H9 (cell line): ENCODE data around the gene TMEM185B. TPM values are rescaled to one million over a fixed set of nuclear protein-coding genes. Genes with fewer than 3 reads are reported as not detected.

Experiments used
- DNase-seq: peaks from one replicate; pipeline ENCODE4 v3.0.0-alpha.2; 2017
- H2AFZ ChIP-seq: one replicate; pipeline ENCODE4 v1.6.1; 2013; ENCODE audit warnings: mild to moderate bottlenecking, low read length, control low read depth, moderate library complexity
- H2AK5ac ChIP-seq: 2 replicates; pipeline ENCODE4 v1.6.1; 2013; ENCODE audit warnings: low read length, control low read depth, mixed read lengths; ENCODE audit not compliant: insufficient read length
- H2BK120ac ChIP-seq: one replicate; pipeline ENCODE4 v1.6.1; 2013; ENCODE audit warnings: low read depth, mild to moderate bottlenecking, low read length, control low read depth, inconsistent platforms; ENCODE audit not compliant: poor library complexity, severe bottlenecking
- H2BK12ac ChIP-seq: 2 replicates; pipeline ENCODE4 v1.6.1; 2013; ENCODE audit warnings: low read length, control low read depth, mixed read lengths, low read depth; ENCODE audit not compliant: insufficient read length
- H2BK15ac ChIP-seq: 2 replicates; pipeline ENCODE4 v1.6.1; 2013; ENCODE audit warnings: low read depth, low read length, control low read depth
- H2BK20ac ChIP-seq: one replicate; pipeline ENCODE4 v1.6.1; 2013; ENCODE audit warnings: low read depth, mild to moderate bottlenecking, low read length, control low read depth, inconsistent platforms; ENCODE audit not compliant: poor library complexity, severe bottlenecking
- H2BK5ac ChIP-seq: 2 replicates; pipeline ENCODE4 v1.6.1; 2013; ENCODE audit warnings: low read length, control low read depth, mixed read lengths; ENCODE audit not compliant: insufficient read length
- H3K14ac ChIP-seq: 2 replicates; pipeline ENCODE4 v1.6.1; 2013; ENCODE audit warnings: low read length, control low read depth; ENCODE audit not compliant: insufficient read depth
- H3K18ac ChIP-seq: 2 replicates; pipeline ENCODE4 v1.6.1; 2013; ENCODE audit warnings: low read depth, mild to moderate bottlenecking, mixed read lengths, low read length, control low read depth; ENCODE audit not compliant: insufficient read length
- H3K23ac ChIP-seq: 2 replicates; pipeline ENCODE4 v1.6.1; 2013; ENCODE audit warnings: low read length, control low read depth, mixed read lengths, low read depth; ENCODE audit not compliant: insufficient read length
- H3K23me2 ChIP-seq: 2 replicates; pipeline ENCODE4 v1.6.1; 2013; ENCODE audit warnings: low read depth, mild to moderate bottlenecking, mixed read lengths, low read length, control low read depth; ENCODE audit not compliant: insufficient read length, poor library complexity, severe bottlenecking
- H3K27ac ChIP-seq: 2 replicates; pipeline ENCODE4 v1.5.1; 2013; ENCODE audit warnings: low read length, control low read depth, mixed read lengths, low read depth; ENCODE audit not compliant: insufficient read length
- H3K27me3 ChIP-seq: 2 replicates; pipeline ENCODE4 v1.6.1; 2013; ENCODE audit warnings: low read length, control low read depth, inconsistent platforms; ENCODE audit not compliant: insufficient read depth
- H3K4ac ChIP-seq: 2 replicates; pipeline ENCODE4 v1.6.1; 2013; ENCODE audit warnings: low read depth, mild to moderate bottlenecking, control low read depth, inconsistent platforms, low read length, moderate library complexity
- H3K4me1 ChIP-seq: 2 replicates; pipeline ENCODE4 v1.6.1; 2013; ENCODE audit warnings: low read length, control low read depth, inconsistent platforms; ENCODE audit not compliant: insufficient read depth
- H3K4me2 ChIP-seq: 2 replicates; pipeline ENCODE4 v1.6.1; 2013; ENCODE audit warnings: low read length, control low read depth, mixed read lengths; ENCODE audit not compliant: insufficient read length, insufficient read depth
- H3K56ac ChIP-seq: 2 replicates; pipeline ENCODE4 v1.6.1; 2013; ENCODE audit warnings: low read depth, mild to moderate bottlenecking, mixed read lengths, low read length, control low read depth; ENCODE audit not compliant: insufficient read length
- H3K79me1 ChIP-seq: 2 replicates; pipeline ENCODE4 v1.6.1; 2013; ENCODE audit warnings: low read depth, mild to moderate bottlenecking, moderate library complexity, low read length, control low read depth, inconsistent platforms; ENCODE audit not compliant: insufficient read depth, poor library complexity, severe bottlenecking
- H3K79me2 ChIP-seq: 2 replicates; pipeline ENCODE4 v1.6.1; 2013; ENCODE audit warnings: low read length, control low read depth, inconsistent platforms; ENCODE audit not compliant: insufficient read depth
- H3K9ac ChIP-seq: 2 replicates; pipeline ENCODE4 v1.6.1; 2013; ENCODE audit warnings: low read length, control low read depth, mixed read lengths; ENCODE audit not compliant: insufficient read length; ENCODE audit errors: extremely low read depth
- H3K9me3 ChIP-seq: one replicate; pipeline ENCODE4 v1.6.1; 2013; ENCODE audit warnings: low read depth, low read length, inconsistent platforms; ENCODE audit not compliant: control insufficient read depth
- H3T11ph ChIP-seq: one replicate; pipeline ENCODE4 v1.6.1; 2013; ENCODE audit warnings: mild to moderate bottlenecking, low read length, control low read depth, inconsistent platforms
- H4K20me1 ChIP-seq: one replicate; pipeline ENCODE4 v1.6.1; 2013; ENCODE audit not compliant: control insufficient read depth, insufficient read length, insufficient read depth
- H4K5ac ChIP-seq: 2 replicates; pipeline ENCODE4 v1.6.1; 2013; ENCODE audit warnings: low read depth, mild to moderate bottlenecking, mixed read lengths, low read length, control low read depth; ENCODE audit not compliant: insufficient read length
- H4K8ac ChIP-seq: replicated peaks from 2 replicates; pipeline ENCODE4 v1.6.1; 2013; ENCODE audit warnings: low read length, control low read depth, mixed read lengths, low read depth; ENCODE audit not compliant: insufficient read length
- H4K91ac ChIP-seq: 2 replicates; pipeline ENCODE4 v1.6.1; 2013; ENCODE audit warnings: low read depth, mild to moderate bottlenecking, moderate library complexity, mixed read lengths, low read length, control low read depth; ENCODE audit not compliant: insufficient read length
- H3K27ac Mint-ChIP-seq, 3 experiments: 2 replicates in 2 of 3; 3 replicates in 1 of 3; pipeline ENCODE4 v1.8.0; 2020 to 2021; ENCODE audit warnings: mixed read lengths in 3 of 3, mild to moderate bottlenecking in 1 of 3, moderate library complexity in 1 of 3
- H3K27me3 Mint-ChIP-seq: 2 replicates; pipeline ENCODE4 v1.8.0; 2021; ENCODE audit warnings: low read depth, mild to moderate bottlenecking, moderate library complexity, mixed read lengths
- H3K36me3 Mint-ChIP-seq, 3 experiments: 2 replicates in 2 of 3; 3 replicates in 1 of 3; pipeline ENCODE4 v1.8.0; 2020 to 2021; ENCODE audit warnings: low read depth in 3 of 3, mixed read lengths in 3 of 3; ENCODE audit not compliant: insufficient read depth in 1 of 3
- H3K4me1 Mint-ChIP-seq, 2 experiments: 2 replicates each; pipeline ENCODE4 v1.8.0; 2020; ENCODE audit warnings: mixed read lengths in 2 of 2
- H3K4me3 Mint-ChIP-seq, 2 experiments: 2 replicates in 1 of 2; 3 replicates in 1 of 2; pipeline ENCODE4 v1.8.0; 2020 to 2021; ENCODE audit warnings: mild to moderate bottlenecking in 2 of 2, mixed read lengths in 2 of 2, moderate library complexity in 1 of 2
- H3K9me3 Mint-ChIP-seq, 2 experiments: 2 replicates in 1 of 2; 3 replicates in 1 of 2; pipeline ENCODE4 v1.8.0; 2020; ENCODE audit warnings: mild to moderate bottlenecking in 2 of 2, mixed read lengths in 2 of 2, moderate library complexity in 1 of 2
- CTCF ChIP-seq: fragments of 200-600 bp; sonication (generic); conservative IDR thresholded peaks from 3 replicates; pipeline ENCODE4 v1.8.0; 2021; ENCODE audit warnings: antibody characterized with exemption, mild to moderate bottlenecking
- WGBS: extraction: QIAGEN DNeasy Blood & Tissue Kit; methylation state at CpG from one replicate; pipeline ENCODE4 v1.1.7; 2013; ENCODE audit warnings: missing lambda C conversion rate, low lambda C conversion rate, mixed read lengths; ENCODE audit not compliant: insufficient read length; ENCODE audit errors: extremely low coverage; 5-methylcytosine and 5-hydroxymethylcytosine counted together
- total RNA-seq: library from RNA; stranded (reverse); gene quantifications from 2 replicates; pipeline ENCODE4 v1.2.1, GENCODE V29; 2021

The TMEM185B gene
- total RNA-seq, 1 experiment from 2014 or later, result 29.0 TPM

DNA sequence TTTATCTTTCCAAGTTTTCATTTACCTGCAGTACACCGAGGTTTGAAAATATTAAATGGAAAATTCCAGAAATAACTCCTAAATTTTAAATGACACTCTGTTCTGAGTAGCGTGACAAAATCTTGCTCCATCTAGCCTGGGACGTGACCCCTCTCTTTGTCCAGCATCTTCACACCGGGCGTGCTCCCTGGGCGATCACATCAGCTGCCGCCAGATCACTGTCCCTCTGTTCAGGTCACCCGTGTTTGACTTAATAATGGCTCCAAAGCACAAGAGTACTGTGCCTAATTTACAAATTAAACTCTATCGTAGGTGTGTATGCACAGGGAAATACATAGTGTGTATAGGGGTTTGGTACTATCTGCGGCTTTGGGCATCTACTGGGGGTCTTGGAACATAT is 6.1 kb upstream of the TMEM185B start:
- H4K8ac ChIP-seq, result no peak overlapping the region
- H4K20me1 ChIP-seq, result no peaks in the 10 kb centered on the region
- H3K79me2 ChIP-seq, result no peaks in the 10 kb centered on the region
- H2BK5ac ChIP-seq, result no peak overlapping the region
- no peak overlapping the region for H3K56ac ChIP-seq
- H4K91ac ChIP-seq, result no peak overlapping the region
- no peak overlapping the region for H2BK12ac ChIP-seq
- Mint-ChIP-seq H3K4me3 (no peak overlapping the region), H3K36me3 (no peaks in the 10 kb centered on the region), H3K27me3 (peaks cover 48% of the 10 kb centered on the region), H3K4me1 (peaks cover 4 to 8% of the 10 kb centered on the region in 2 experiments; a peak in 2 of 4 replicates), H3K27ac (no peak overlapping the region), H3K9me3 (no peaks in the 10 kb centered on the region)
- H2BK120ac ChIP-seq, result no peak overlapping the region
- no peak for TF ChIP-seq CTCF
- no peak overlapping the region for H3T11ph ChIP-seq
- no peaks in the 10 kb centered on the region for H3K9me3 ChIP-seq
- no peak overlapping the region for H3K18ac ChIP-seq
- no peak overlapping the region for H2BK20ac ChIP-seq
- H2AFZ ChIP-seq, result no peak overlapping the region
- H3K23me2 ChIP-seq, result no peaks in the 10 kb centered on the region
- H3K27me3 ChIP-seq, result no peaks in the 10 kb centered on the region
- no peaks in the 10 kb centered on the region for H3K79me1 ChIP-seq
- no CpG with 5 or more reads among the region's 10 CpGs for WGBS
- no peak overlapping the region for H3K4ac ChIP-seq
- DNase-seq, result no peak
- H3K4me2 ChIP-seq, result no peak overlapping the region
- H2AK5ac ChIP-seq, result no peak overlapping the region
- no peak overlapping the region for H3K9ac ChIP-seq
- H4K5ac ChIP-seq, result no peak overlapping the region
- no peaks in the 10 kb centered on the region for H3K4me1 ChIP-seq
- H2BK15ac ChIP-seq, result no peak overlapping the region
- H3K14ac ChIP-seq, result no peak overlapping the region
- H3K23ac ChIP-seq, result no peak overlapping the region
- no peak overlapping the region for H3K27ac ChIP-seq
